K562 (cell line): ENCODE measurements around the gene MYO7A. TPM values are rescaled to one million over a fixed set of nuclear protein-coding genes. Genes with fewer than 3 reads are reported as not detected.

ENCODE experiments used
- ATAC-seq: fragments of 200-7000 bp; cut with Tn5 transposase; 3 replicates; pipeline ENCODE4 v1.9.1; 2020; ENCODE audit warnings: moderate library complexity
- BruUV-seq: library from RNA; stranded (reverse); fragments of 400-500 nt; replicated peaks from 2 replicates; lab custom pipeline; 2021; lab: Mats Ljungman, UMichigan
- CTCF ChIA-PET: fragments of 300-600 bp; formaldehyde crosslinking; extraction: SDS; loops from one replicate; lab custom pipeline; 2021; ENCODE audit warnings: low intra/inter-chr PET ratio; lab: Yijun Ruan, JAX
- POLR2A ChIA-PET: fragments of 300-600, 350-650 bp; sonication (Branson Sonifier 250); formaldehyde crosslinking; extraction: SDS; loops from one replicate; lab custom pipeline; 2021; ENCODE audit warnings: antibody characterized with exemption, inconsistent platforms; lab: Yijun Ruan, JAX
- DNase-seq, 4 experiments: peaks; one replicate each; pipeline versions ENCODE4 v3.0.0 to v3.0.0-alpha.2; 2011 to 2018; ENCODE audit warnings: low spot score in 3 of 4, mixed read lengths in 3 of 4; ENCODE audit errors: extremely low read depth in 1 of 4
- FAIRE-seq: peaks from 2 replicates; lab custom pipeline; 2011; peaks lifted over from hg19 to GRCh38; lab: Jason Lieb, UNC
- H2AFZ ChIP-seq: 2 replicates; pipeline ENCODE4 v1.6.0; 2011; ENCODE audit warnings: low read depth, low read length, control low read depth, inconsistent platforms
- H3K27ac ChIP-seq: fragments of 200-600 bp; 3 replicates; pipeline ENCODE4 v1.8.0; 2011; ENCODE audit warnings: low read depth, mild to moderate bottlenecking, control low read depth, inconsistent platforms, low read length, moderate library complexity, mixed read lengths; ENCODE audit errors: extremely low read depth
- H3K27me3 ChIP-seq, 2 experiments: fragments of 300-600 bp in 1 of 2; 2 replicates in 1 of 2; 3 replicates in 1 of 2; pipeline versions ENCODE4 v1.6.0 to v1.8.0; 2011; ENCODE audit warnings: inconsistent platforms in 2 of 2, low read length in 2 of 2, mild to moderate bottlenecking in 1 of 2, mixed read lengths in 1 of 2, moderate library complexity in 1 of 2; ENCODE audit not compliant: control insufficient read depth in 2 of 2, insufficient read depth in 2 of 2
- H3K36me3 ChIP-seq: fragments of 300-600 bp; 3 replicates; pipeline ENCODE4 v1.8.0; 2011; ENCODE audit warnings: mild to moderate bottlenecking, low read length, inconsistent platforms; ENCODE audit not compliant: control insufficient read depth, insufficient read depth
- H3K4me1 ChIP-seq, 2 experiments: fragments of 200-600 bp in 1 of 2; replicated peaks in 1 of 2; 2 replicates in 1 of 2; 3 replicates in 1 of 2; pipeline versions ENCODE4 v1.5.1 to v1.8.0; 2011; ENCODE audit warnings: inconsistent platforms in 2 of 2, low read length in 2 of 2, mild to moderate bottlenecking in 1 of 2, mixed read lengths in 1 of 2, moderate library complexity in 1 of 2; ENCODE audit not compliant: control insufficient read depth in 2 of 2, insufficient read depth in 2 of 2
- H3K4me2 ChIP-seq: 2 replicates; pipeline ENCODE4 v1.6.1; 2011; ENCODE audit warnings: low read length, control low read depth, inconsistent platforms, mixed read lengths; ENCODE audit not compliant: insufficient read depth
- H3K4me3 ChIP-seq: fragments of 200-600 bp; sonication (generic), shearing (Covaris generic); 2 replicates; pipeline ENCODE4 v1.5.1; 2016; ENCODE audit warnings: control low read depth, inconsistent platforms
- H3K79me2 ChIP-seq: fragments of 200-600 bp; 3 replicates; pipeline ENCODE4 v1.8.0; 2011; ENCODE audit warnings: low read length, inconsistent platforms; ENCODE audit not compliant: control insufficient read depth, insufficient read depth
- H3K9ac ChIP-seq, 2 experiments: 2 replicates each; pipeline versions ENCODE4 v1.6.0 to v1.6.1; 2011; ENCODE audit warnings: low read depth in 2 of 2, low read length in 2 of 2, control low read depth in 1 of 2, inconsistent platforms in 1 of 2, mild to moderate bottlenecking in 1 of 2, mixed read lengths in 1 of 2; ENCODE audit not compliant: insufficient read depth in 1 of 2
- H3K9me1 ChIP-seq: one replicate; pipeline ENCODE4 v1.6.0; 2011; ENCODE audit warnings: inconsistent platforms, mild to moderate bottlenecking, low read length, moderate library complexity; ENCODE audit not compliant: control insufficient read depth, insufficient read depth
- H3K9me3 ChIP-seq: replicated peaks from 2 replicates; pipeline ENCODE4 v1.5.1; 2011; ENCODE audit warnings: low read depth, low read length, inconsistent platforms; ENCODE audit not compliant: control insufficient read depth, insufficient read depth
- H4K20me1 ChIP-seq: replicated peaks from 2 replicates; pipeline ENCODE4 v1.6.1; 2011; ENCODE audit warnings: low read length, inconsistent platforms, mixed read lengths; ENCODE audit not compliant: control insufficient read depth, insufficient read depth
- KDM4B ChIP-seq, 2 experiments: fragments of 450-650 bp in 1 of 2; sonication (generic) in 1 of 2; IDR thresholded peaks; 2 replicates each; pipeline ENCODE4 v1.6.1; 2016 to 2017; ENCODE audit warnings: borderline replicate concordance in 2 of 2, antibody characterized with exemption in 1 of 2, low read depth in 1 of 2, mild to moderate bottlenecking in 1 of 2
- NEUROD1 ChIP-seq: fragments of 150-350 bp; IDR thresholded peaks from 2 replicates; pipeline ENCODE4 v1.6.1; 2014; ENCODE audit warnings: borderline replicate concordance, low read length, low read depth; ENCODE audit not compliant: partially characterized antibody
- NFE2L1 ChIP-seq: fragments of 450-650 bp; IDR thresholded peaks from 2 replicates; pipeline ENCODE4 v1.6.1; 2016; ENCODE audit warnings: missing genetic modification characterization, low read depth, mild to moderate bottlenecking, missing compliant biosample characterization, moderate library complexity, borderline replicate concordance
- POLR2G ChIP-seq: fragments of 200-400 bp; formaldehyde crosslinking; IDR thresholded peaks from 2 replicates; pipeline ENCODE4 v1.6.1; 2017; ENCODE audit warnings: low read depth, mild to moderate bottlenecking, antibody characterized with exemption, low read length, moderate library complexity
- RBBP5 ChIP-seq: fragments of 200-600 bp; sonication (generic); IDR thresholded peaks from 2 replicates; pipeline ENCODE4 v1.6.1; 2012; ENCODE audit warnings: borderline replicate concordance, mild to moderate bottlenecking, low read length, control low read depth, inconsistent platforms; ENCODE audit not compliant: insufficient read depth, poor library complexity, severe bottlenecking
- RUNX1 ChIP-seq: sonication (generic); IDR thresholded peaks from 2 replicates; pipeline ENCODE4 v1.6.1; 2016; ENCODE audit warnings: antibody characterized with exemption, low read depth
- ZNF77 ChIP-seq: fragments of 250-450 bp; sonication (Bioruptor Pico); IDR thresholded peaks from 2 replicates; pipeline ENCODE4 v1.5.0; 2020
- WGBS: fragments of 100-300 bp; shearing (Covaris generic); methylation state at CpG from one replicate; pipeline ENCODE4 v1.1.6; 2016; ENCODE audit warnings: low coverage, mixed read lengths; ENCODE audit not compliant: insufficient coverage; ENCODE audit errors: missing lambda C conversion rate; 5-methylcytosine and 5-hydroxymethylcytosine counted together
- in situ Hi-C: fragments of 300-500 bp; cut with MboI; formaldehyde crosslinking; loops from 4 replicates; pipeline ENCODE4 v1.15.0; 2018; ENCODE audit warnings: inconsistent platforms, mixed read lengths
- intact Hi-C: fragments of 100-400 bp; cut with micrococcal nuclease; formaldehyde crosslinking; loops from 2 replicates; pipeline ENCODE4 v1.14.2; 2022
- polyA plus RNA-seq, 8 experiments: library from polyadenylated mRNA; depleted of rRNA in 4 of 8; stranded (reverse) in 5 of 8; unstranded in 3 of 8; fragments of >200 nt; fragmentation: Nextera tagmentation in 2 of 8; fragmentation: Illumina TruSeq in 1 of 8; extraction: Ambion mirVana in 2 of 8; extraction: Trizol in 1 of 8; gene quantifications; 2 replicates each; pipeline versions ENCODE4 v1.2.1 to v1.2.3, GENCODE V29; 2011 to 2014; ENCODE audit warnings: inconsistent platforms in 1 of 8, missing spikeins in 1 of 8
- total RNA-seq, 7 experiments: library from RNA; depleted of rRNA in 6 of 7; stranded (reverse); fragments of >200 nt in 6 of 7; fragmentation: Illumina TruSeq in 2 of 7; extraction: Trizol in 2 of 7; gene quantifications; 2 replicates each; pipeline versions ENCODE4 v1.2.1 to v1.2.3, GENCODE V29; 2011 to 2021; ENCODE audit warnings: low replicate concordance in 1 of 7

Gene MYO7A
- total and polyA plus RNA-seq, 9 of the 15 experiments (the other 6 are each of a cell fraction or from before 2014, with no cell fraction given): 0.01 to 0.11 (median 0.07) TPM; not detected in 1

DNA sequence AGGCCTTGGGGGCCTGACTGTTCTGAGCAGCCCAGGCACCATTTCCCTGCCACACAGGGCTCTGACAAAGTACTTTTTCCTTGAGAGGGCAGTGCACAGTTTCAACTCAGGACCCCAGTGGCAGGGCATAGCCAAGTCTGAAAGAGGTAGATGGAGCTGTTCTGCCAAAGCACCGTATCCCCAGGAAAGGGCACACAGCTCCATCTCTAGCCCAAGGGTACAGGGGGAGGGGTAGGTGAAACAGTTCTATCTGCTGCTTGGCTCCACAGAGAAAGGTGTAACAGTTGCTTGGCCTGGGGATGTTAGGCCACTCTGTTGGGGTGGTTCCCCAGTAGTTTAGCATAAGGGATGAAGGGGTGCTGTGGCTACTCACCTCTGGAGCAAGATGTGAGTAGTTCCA lies 125.6 kb downstream of the MYO7A start (continued):
- no peak for TF ChIP-seq ZNF77 (CRISPR knock-in tag)
- TF ChIP-seq NFE2L1 (tag): no peak
- TF ChIP-seq NEUROD1: no peak
- TF ChIP-seq KDM4B (IDR thresholded peaks at IDR 0.05; ENCODE audit: borderline replicate concordance in 2 of 2, low read depth in 1 of 2): no peak

DNA sequence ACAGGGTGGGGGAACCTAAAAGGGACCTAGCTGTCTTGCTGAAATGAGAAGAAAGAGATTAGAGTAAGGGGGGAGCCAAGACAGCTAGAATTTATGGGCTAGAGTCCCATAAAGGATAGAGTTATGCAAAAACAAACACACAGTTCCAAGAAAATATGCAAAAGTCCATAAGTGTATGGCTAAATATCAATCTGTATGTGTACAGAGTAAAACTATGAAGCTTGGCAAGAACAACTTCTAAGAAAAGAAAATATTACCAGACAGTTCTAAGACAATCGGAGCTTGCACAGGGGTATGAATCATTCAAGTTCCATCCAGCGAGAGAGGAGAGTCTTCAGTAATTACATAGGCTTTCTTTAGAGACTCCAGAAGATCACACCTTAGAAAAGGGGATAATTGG lies 131.6 kb downstream of the MYO7A start:
- Histone ChIP-seq H3K27ac (no peak overlapping the region), H3K27me3 (no peaks in the 10 kb centered on the region; a peak in 2 of 5 replicates), H3K9ac (no peak overlapping the region), H3K36me3 (no peaks in the 10 kb centered on the region), H2AFZ (no peak overlapping the region), H3K9me3 (no peaks in the 10 kb centered on the region), H3K4me3 (no peak overlapping the region), H3K9me1 (no peaks in the 10 kb centered on the region), H4K20me1 (no peaks in the 10 kb centered on the region), H3K4me1 (no peaks in the 10 kb centered on the region), H3K79me2 (no peaks in the 10 kb centered on the region), H3K4me2 (no peak overlapping the region)
- ChIA-PET CTCF (no interaction called here), POLR2A (no interaction called here)
- in situ Hi-C loops (no loop called here), intact Hi-C loops (no loop called here)
- TF ChIP-seq RUNX1: no peak
- no peak for TF ChIP-seq POLR2G
- TF ChIP-seq RBBP5: no peak
- WGBS: 3% methylated on average over 2 of the region's 2 CpGs
- no TSS peak for BruUV-seq
- ATAC-seq (no peak), DNase-seq (no peak), FAIRE-seq (no peak)
